ENCODE data around the gene POC5.
"Not testable (repeated sequence)": the region's sequence is repeated elsewhere in the genome, so short reads cannot be mapped to it uniquely, and the experiment has no call there.

The POC5 gene

DNA sequence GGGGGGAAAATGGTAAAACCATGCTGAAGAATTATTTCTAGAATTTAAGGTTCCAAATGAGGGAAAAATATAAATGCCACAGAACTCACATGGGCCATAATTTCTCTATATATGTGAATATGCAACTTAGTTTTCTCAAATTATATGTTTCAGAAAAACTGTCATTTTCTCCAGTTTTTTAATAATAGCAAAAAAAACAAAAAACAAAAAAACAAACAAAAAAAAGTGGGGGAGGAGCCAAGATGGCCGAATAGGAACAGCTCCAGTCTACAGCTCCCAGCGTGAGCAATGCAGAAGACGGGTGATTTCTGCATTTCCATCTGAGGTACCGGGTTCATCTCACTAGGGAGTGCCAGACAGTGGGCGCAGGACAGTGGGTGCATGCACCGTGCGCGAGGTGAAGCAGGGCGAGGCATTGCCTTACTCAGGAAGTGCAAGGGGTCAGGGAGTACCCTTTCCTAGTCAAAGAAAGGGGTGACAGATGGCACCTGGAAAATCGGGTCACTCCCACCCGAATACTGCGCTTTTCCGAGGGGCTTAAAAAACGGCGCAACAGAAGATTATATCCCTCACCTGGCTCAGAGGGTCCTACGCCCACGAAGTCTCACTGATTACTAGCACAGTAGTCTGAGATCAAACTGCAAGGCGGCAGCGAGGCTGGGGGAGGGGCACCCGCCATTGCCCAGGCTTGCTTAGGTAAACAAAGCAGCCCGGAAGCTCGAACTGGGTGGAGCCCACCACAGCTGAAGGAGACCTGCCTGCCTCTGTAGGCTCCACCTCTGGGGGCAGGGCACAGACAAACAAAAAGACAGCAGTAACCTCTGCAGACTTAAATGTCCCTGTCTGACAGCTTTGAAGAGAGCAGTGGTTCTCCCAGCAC lies 21.5 kb downstream of the POC5 start:
- not testable (repeated sequence) for DNase-seq

DNA sequence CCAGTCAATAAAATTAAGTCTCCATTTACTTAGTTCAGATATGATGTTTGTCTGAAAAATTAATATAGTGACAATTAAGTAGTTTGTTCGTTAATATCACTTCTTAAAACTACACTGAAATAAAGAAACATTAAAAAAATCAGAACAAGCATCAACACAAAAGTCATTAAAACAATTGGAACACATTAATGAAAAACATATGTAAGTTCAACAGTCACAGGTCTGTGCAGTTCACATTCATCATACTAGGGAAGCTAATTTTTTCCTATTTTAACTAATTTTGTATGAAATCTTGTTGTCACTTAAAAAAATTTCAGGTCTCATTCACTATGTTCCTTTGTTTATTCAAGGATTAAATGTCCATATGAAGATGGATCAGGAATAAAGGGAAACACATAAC lies 22.5 kb downstream of the POC5 start:
- no peak for DNase-seq

- peak; percentile 45 for DNase-seq
These were observed 26.6 kb downstream of the POC5 start for GRCh38 chr5:75690669-75691068.

GRCh38 chr5:75686480-75686879 lies 30.8 kb downstream of the POC5 start:
- no peak for DNase-seq

GRCh38 chr5:75685141-75685540 lies 32.1 kb downstream of the POC5 start:
- DNase-seq, result no peak

DNA sequence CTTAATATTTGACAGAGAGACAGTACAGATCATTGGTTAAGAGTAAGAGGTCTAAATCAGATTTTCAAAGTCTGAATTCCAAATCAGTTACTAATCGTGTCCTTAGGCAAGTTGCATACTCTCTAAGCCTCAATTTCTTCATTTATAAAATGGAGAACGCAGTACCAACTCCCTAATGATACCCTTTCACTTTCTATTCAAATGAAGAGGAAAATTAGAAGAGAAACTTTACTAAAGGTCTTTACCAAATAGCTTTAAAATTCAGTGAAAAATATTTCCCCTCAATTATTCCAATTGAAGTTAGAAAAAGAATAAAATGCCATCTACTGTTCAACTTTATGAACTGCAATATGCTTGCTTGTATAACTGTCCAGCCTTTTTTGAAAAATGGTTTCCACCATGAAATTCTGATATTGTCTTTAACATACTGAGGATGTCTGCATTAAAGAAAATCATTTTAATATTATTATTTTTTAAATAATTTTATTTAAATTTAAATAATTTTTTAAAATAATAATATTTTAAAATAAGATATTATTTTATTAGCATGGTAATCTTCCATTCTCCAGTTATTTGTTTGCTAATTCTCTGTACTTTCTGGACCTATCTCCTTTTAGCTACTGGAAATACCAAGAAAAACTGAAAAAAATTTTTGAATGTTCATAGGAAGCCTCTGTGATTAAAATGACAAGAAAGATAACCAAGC lies 36.0 kb downstream of the POC5 start:
- DNase-seq, result peak; percentile 80

- DNase-seq, result peak; percentile 35
These were observed 39.1 kb downstream of the POC5 start for GRCh38 chr5:75678155-75678554.

GRCh38 chr5:75677607-75678006 lies 39.6 kb downstream of the POC5 start:
- no peak for DNase-seq

DNA sequence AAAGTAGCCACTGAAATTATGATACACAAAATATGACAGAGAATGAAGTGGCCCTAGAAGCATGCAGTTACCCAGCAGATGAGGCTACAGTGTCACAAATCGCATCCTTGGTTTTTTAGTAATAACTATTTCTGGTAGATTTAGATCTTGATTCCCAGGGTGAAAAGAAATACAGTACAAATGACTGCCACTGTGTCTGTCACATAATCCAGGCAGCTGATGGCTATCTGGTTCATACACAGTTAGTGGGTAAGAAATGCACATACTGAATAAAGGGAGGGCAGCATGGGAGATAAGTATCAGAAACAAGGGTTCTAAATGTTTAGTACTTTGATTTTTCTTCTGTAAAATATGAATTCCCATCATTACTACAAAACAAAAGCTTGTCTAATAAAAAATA lies 41.5 kb downstream of the POC5 start:
- DNase-seq, result peak; percentile 28

DNA sequence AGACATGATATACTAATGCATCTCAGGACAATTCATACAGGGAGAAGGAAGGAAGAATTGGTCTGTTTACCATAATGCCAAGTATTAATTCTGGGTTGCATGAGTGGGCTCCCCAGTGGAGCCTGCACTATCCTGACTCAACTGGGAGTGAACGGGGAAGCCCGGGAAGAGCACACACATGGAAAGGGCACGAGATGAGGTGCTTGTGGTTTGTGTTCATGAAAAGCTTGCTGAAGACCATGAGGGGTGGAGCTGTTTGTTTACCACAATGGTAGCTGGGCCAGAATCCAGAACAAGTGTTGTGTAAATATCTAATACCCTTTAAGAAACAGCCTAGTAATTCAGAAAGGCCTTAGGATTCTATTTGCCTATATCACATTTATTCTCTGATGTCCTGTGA lies 44.6 kb downstream of the POC5 start:
- DNase-seq, result no peak

GRCh38 chr5:75671506-75671905 lies 45.7 kb downstream of the POC5 start:
- no peak for DNase-seq

DNA sequence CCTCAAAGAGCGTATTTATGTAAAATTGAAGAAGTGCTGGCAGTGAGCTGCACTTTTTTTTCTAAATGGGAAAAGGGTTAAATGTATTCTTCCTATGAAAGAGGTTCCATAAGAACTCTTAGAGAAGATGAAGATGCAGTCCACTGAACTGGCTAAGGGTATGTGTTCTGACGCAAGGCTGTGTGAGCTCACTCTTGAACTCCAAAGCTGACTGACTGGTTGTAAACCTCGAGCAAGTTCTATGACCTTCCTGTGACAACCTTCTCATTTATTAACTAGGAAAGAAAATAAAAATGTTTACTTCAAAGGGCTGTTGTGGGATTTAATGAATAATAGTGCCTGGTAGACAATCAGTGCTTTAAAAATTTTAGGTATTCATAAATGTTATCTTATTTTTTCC lies 46.7 kb downstream of the POC5 start:
- DNase-seq, result no peak

DNA sequence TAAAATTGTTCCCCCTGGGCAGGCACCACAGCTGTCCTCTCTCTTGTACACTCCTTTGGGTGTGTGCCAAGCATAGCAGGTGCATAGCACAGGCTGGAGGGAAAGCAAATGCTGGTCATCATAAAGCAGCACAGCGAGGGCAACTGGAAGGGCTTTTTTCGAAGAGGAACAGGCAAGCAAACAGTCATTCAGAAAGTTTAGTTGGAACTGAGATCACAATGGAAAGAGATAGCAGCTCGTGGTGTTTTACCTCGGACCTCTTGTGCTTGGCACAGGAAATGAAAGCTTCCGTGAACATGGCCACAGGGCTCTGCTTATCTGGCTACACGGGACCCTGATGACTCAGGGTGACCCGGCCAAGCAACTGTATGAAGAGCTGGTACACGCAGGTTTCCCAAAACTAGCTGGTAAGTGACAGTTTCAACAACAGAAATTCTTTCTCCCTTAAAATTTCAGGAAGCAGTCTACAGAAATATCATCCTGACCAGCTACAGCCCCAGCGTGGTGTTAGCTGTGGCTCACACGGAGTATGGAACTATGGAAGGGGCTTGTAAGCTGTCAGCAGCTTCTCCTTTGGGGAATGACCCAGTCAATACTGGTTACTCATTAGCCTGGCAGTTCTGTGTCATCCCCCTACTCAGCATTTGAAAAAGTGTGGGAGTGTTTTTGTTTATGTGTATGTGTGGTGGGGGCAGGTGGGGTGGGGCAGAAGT lies 48.1 kb downstream of the POC5 start:
- DNase-seq, result peak; percentile 95

- peak; percentile 29 for DNase-seq
These were observed 48.8 kb downstream of the POC5 start for GRCh38 chr5:75668445-75668844.

DNA sequence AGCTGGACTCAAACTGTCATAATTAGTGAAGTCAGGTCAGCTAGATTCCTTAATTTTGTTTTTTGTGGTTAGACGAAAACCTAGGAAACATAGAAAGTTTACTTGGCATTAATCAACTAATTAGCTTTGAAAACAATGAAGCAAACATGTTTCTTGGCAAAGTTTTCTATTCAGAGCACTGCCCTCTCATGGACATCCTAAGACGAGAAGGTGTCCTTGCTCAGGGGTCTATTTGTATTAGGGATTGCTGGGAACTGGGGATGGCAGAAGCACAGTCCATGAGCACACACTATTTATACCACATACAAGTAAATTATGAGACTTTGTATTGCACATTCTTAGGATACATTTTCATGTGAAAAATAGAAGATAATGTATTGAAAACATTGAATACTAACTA lies 49.7 kb downstream of the POC5 start:
- DNase-seq, result peak; percentile 52

DNA sequence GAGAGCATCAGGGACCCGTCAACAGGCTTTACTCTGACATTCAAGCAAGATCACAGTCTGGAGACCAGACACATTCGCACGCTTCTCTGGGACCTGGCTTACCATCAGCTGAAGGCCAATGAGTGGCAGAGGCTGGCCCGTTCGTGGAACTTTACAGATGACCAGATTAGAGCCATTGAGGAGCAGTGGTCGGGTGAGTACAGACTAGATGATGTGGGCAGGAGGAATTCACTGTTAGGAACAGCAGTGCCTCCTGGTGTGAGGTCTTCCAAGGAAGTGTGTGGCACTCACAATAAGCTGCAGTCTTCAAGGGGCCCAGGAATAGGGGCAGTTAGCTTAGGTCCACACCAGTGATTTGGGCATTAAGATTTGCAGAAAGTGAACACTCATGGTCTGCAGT lies 50.4 kb downstream of the POC5 start:
- no peak for DNase-seq

- DNase-seq, result no peak
These were observed 52.3 kb downstream of the POC5 start for GRCh38 chr5:75664979-75665378.

- DNase-seq, result no peak
These were observed 53.5 kb downstream of the POC5 start for GRCh38 chr5:75663579-75664284.

- DNase-seq, result no peak
These were observed 55.2 kb downstream of the POC5 start for GRCh38 chr5:75662061-75662460.

DNA sequence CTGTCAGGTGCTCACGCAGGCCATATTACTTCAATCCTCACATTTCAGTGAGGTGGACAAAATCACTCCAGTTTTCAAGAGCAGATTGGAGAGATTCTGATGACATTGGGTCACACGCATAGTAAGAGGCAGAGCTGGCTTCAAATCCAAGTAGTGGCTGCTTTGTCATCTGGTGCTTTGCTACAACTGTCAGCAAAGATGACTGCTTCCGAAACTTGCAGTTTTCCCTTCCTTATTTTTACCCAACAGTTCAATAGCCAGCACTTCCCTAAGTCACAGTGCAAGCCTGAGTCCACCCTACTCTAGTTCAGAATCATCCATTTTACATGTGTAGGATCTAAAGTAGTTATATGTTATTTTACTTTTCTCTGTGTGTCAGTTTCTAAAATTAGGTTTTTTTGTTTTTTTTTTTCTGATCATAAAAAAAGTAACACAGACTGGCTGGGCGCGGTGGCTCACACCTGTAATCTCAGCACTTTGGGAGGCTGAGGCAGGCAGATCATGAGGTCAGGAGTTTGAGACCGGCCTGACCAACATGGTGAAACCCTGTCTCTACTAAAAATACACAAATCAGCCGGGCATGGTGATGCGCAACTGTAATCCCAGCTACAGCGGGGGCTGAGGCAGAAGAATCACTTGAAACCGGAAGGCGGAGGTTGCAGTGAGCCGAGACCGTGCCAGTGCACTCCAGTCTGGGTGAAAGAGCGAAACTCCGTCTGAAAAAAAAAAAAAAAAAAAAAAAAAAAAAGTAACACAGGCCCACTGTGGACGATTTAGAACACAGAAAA lies 56.4 kb downstream of the POC5 start:
- DNase-seq, result no peak

DNA sequence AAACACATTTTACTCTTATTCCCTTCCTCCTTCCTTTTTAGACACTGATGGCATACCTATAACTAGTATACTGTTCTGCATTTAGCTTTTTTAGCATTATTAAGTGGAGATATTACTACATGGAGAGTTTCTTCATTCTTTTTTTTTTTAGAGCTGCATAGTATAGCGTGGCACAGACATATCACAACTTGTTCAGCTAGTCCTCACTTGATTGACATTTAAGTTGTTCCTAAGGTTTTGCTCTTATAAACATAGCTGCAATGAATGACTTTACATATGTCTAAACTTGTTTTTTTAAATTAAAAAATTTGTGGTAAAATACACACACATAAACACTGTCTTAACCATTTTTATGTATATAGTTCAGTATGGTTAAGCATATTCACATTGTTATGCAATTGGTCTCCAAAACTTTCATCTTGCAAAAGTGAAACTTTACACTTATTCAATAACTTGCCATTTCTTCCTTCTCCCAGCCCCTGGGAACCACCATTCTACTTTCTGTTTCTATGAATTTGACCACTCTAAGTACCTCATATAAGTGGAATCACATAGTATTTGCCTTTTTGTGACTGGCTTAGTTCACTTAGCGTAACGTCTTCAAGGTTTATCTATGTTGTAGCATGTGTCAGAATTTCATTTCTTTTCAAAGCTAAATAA lies 57.3 kb downstream of the POC5 start:
- DNase-seq, result no peak
